LNCAP (cell line): ENCODE results near the gene MAP3K20.

Experiments
- TF ChIP-seq, protein P1 (sequence below): fragments of 450-650 bp; IDR thresholded peaks from 2 replicates; pipeline ENCODE4 v1.5.1; 2017; ENCODE audit warnings: mild to moderate bottlenecking

Gene MAP3K20

DNA sequence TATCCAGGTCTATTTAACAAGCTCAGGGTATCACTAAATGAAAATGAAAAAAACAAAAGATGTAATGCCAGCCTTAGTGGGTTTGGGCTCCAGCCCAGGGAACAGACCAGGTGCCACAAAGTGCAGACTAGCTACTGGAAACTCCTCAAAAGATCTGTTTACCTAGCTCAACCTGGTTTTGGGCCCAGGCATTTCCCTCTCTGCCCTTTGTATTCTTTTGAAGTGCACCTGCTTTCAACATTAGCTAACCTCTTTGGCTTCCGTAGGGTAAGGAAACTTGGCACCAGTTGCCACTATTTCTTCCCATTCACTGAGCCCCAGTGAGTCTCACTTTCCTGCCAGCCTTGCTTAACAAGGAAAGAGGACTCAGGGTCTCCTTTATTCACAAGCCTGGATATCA lies 155.4 kb downstream of the MAP3K20 start:
- TF ChIP-seq, protein P1, sequence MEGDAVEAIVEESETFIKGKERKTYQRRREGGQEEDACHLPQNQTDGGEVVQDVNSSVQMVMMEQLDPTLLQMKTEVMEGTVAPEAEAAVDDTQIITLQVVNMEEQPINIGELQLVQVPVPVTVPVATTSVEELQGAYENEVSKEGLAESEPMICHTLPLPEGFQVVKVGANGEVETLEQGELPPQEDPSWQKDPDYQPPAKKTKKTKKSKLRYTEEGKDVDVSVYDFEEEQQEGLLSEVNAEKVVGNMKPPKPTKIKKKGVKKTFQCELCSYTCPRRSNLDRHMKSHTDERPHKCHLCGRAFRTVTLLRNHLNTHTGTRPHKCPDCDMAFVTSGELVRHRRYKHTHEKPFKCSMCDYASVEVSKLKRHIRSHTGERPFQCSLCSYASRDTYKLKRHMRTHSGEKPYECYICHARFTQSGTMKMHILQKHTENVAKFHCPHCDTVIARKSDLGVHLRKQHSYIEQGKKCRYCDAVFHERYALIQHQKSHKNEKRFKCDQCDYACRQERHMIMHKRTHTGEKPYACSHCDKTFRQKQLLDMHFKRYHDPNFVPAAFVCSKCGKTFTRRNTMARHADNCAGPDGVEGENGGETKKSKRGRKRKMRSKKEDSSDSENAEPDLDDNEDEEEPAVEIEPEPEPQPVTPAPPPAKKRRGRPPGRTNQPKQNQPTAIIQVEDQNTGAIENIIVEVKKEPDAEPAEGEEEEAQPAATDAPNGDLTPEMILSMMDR = no peak

DNA sequence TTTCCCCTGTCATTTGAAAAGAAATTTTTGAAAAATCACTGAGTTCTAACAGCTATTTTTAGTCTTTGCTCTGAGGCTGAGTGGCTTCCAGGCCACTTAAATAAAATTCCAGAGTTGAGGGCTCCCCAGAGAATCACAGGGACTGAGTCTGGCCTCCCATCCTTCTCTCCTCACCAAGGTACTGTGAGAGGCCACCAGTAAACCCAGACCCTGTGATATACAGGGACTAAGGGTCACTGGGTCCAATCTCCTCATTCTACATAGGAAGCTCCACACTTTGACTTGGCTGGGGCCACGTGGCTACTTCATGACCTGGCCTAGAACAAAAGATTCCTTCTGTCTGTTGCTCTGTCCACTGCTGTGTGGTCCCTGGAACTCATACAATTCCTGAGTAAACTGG lies 155.8 kb downstream of the MAP3K20 start:
- TF ChIP-seq, protein P1 = no peak

- TF ChIP-seq, protein P1 = no peak
Measured at GRCh38 chr2:173232956-173233744, 157.5 kb downstream of the MAP3K20 start.

DNA sequence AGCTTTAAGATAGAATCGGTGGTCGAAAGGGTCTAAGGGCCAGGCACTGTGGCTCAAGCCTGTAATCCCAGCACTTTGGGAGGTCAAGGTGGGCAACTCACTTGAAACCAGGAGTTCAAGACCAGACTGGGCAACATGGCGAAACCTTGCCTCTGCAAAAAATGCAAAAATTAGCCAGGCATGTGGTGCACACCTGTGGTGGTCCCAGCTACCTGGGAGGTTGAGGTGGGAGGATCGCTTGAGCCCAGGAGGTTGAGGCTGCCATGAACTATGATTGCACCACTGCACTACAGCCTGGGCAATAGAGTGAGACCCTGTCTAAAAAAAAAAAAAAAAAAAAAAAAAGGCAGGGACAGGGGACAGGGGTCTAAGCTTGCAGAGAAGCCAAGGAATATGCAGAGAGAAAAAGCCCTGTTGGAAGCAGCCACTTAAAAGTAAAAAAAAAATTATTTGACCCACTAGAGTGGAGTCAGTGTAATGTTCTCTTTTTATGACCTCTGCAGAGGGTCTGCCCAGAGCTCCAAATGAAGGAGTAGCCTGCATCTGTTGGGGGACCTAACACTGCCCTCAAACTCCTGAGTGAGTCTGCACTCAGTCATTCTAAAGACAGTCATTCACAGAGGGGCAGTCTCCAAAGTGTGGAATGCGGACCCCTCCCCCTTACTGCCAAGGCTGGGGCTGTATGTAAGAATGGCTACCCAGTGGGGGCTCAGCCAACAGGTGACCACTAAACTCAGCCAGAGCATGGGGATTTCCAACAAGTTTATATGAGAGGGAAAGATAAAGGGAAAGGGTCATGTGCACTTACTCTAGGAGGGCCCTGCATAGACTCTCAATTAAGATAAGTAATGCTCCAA lies 160.5 kb downstream of the MAP3K20 start:
- TF ChIP-seq, protein P1 = no peak

- TF ChIP-seq, protein P1 = no peak
Measured at GRCh38 chr2:173238385-173238784, 162.7 kb downstream of the MAP3K20 start.

- TF ChIP-seq, protein P1 = no peak
Measured at GRCh38 chr2:173238831-173239230, 163.2 kb downstream of the MAP3K20 start.

DNA sequence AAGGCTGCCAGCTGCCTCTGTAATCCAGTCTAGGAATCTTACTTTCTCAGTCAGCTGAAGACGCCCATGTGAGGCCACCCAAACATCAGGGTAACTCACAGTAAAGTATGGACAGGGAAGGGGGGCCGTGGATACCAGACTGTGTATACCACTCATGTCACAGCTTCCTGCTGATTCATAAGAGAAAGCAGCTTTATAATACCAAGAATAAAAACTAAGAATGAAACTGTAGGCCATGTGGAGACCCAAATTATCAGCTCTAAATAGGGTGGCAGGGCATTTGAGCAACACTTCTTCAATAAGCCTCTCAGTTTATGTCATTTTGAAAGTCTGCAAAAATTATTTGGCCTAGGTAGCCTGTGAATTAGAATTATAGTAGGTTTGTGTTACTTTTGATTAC lies 164.0 kb downstream of the MAP3K20 start:
- TF ChIP-seq, protein P1 = no peak
